ENCODE data around the gene ACTN1.
A peak's percentile ranks its signal among the peaks of the same experiment; 100 is the strongest.

Gene ACTN1

DNA sequence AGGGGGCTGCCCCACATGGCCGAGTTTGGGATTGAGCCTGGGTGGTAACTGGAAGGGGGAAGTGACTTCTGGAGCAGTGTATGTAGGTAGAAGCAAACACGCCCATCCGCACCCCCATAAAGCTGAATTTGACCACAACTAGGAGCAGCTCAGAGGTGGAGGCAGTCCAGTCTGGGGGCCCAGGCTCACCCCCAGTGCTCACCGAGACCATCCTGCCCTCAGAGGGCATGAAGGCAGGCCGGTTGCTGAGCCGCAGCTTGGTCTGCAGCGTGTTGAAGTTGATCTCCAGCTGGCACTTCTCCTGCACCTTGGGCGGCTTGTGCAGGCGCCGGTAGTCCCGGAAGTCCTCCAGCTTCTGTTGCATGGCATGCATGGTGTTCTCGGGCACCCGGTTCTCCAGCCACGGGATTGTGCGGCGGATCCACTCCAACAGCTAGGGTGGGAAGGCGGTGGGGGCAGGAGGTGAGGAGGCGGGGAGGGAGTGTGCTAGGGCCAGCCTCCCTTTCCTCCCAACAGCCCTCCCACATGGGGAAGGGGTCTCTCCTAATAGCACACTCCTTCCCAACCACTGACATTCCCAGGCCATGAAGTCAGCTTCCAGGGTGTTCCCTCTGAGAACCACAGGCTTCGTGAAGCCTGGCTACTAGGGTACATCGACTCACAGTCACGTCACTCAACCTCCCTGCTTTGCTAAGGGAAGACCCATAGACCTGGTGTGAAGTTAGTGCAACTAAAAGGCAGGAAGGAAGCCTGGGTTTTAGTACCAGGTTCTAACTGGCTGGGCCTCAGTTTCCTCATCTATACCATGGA lies 87.0 kb downstream of the ACTN1 start:
- Histone ChIP-seq H3K36me3 (ENCODE audit: control insufficient read depth in 2 of 2, insufficient read depth in 1 of 2, low read length in 2 of 2) (peaks cover 3 to 71% of the 10 kb centered on the region in 2 experiments; a peak in 2 of 3 replicates), H3K9me3 (ENCODE audit: control insufficient read depth, insufficient read depth, low read depth, low read length) (no peaks in the 10 kb centered on the region), H3K27ac (ENCODE audit: extremely low read depth, low read depth, low read length) (no peak overlapping the region), H3K4me3 (ENCODE audit: low read depth, low read length) (no peak overlapping the region), H3K4me1 (ENCODE audit: control insufficient read depth, insufficient read depth, low read length) (no peaks in the 10 kb centered on the region)
- ChIA-PET CTCF (interaction anchor here (2.5 kb wide), 1 partner anchor 19 kb away, joined by 8 read pairs; no protein-coding TSS in a partner anchor), POLR2A (no interaction called here)
- TF ChIP-seq BCL11B (tag by site-specific recombination; IDR thresholded peaks at IDR 0.05; ENCODE audit: low read depth) (no peak), WT1 (tag by site-specific recombination; IDR thresholded peaks at IDR 0.05) (0 out of 2 replicates have a peak, but pooled peaks have one; percentile 12), KLF8 (tag by site-specific recombination; IDR thresholded peaks at IDR 0.05) (no peak), KLF9 (tag by site-specific recombination; IDR thresholded peaks at IDR 0.05; ENCODE audit: low read depth) (no peak), ZFHX2 (tag by site-specific recombination; conservative IDR thresholded peaks at IDR 0.05) (0 out of 2 replicates have a peak, but pooled peaks have one; percentile 29), EGR2 (tag by site-specific recombination; IDR thresholded peaks at IDR 0.05; ENCODE audit: low read depth) (peak; percentile 21; the same call in 1 of the 2 replicates)

DNA sequence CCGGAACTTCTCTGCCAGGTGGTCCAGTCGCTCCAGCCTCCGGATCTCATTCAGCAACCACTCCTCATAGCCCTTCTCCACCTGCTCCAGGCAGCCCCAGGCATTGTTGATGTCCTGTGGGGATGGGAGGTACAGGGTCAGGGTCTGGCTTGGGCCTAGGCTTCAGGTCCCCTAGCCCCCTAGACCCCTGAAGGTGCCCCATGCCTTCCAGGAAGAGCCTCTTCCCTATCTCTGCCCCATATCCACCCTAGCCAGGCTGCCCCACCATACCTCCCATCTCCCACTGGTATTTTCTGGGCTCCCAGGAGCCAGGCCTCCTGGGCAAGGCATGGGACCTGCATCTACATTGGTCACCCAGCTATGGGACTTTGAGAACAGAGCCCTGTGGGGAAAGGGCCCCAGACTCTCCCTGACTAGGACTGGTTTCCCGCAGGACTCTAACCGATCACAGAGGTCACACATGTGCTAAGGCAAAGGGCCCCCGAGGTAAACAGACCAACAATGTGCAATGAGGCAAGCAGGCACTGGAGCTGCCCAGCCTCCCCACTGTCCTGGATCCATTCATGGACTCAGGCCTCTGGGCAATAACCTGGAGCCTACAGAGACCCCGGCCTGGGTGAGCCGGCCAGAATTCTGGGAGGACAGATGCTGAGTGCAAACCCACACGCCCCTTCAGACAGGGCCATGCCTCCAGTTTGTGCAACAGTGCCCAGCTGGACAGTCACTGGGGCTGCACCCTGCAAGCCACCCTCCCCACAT lies 88.8 kb downstream of the ACTN1 start:
- H3K36me3 ChIP-seq (ENCODE audit: control insufficient read depth in 2 of 2, insufficient read depth in 1 of 2, low read length in 2 of 2), result peaks cover 3 to 75% of the 10 kb centered on the region in 2 experiments; a peak in 2 of 3 replicates
- H3K9me3 ChIP-seq (ENCODE audit: control insufficient read depth, insufficient read depth, low read depth, low read length), result no peaks in the 10 kb centered on the region
- ChIA-PET CTCF (interaction anchor here (0.6 to 1.0 kb wide), 2 partner anchors 12 to 79 kb away, joined by 3 to 4 read pairs; no protein-coding TSS in a partner anchor), POLR2A (no interaction called here)
- no peaks in the 10 kb centered on the region for H3K4me1 ChIP-seq (ENCODE audit: control insufficient read depth, insufficient read depth, low read length)
- no peak overlapping the region for H3K27ac ChIP-seq (ENCODE audit: extremely low read depth, low read depth, low read length)
- H3K4me3 ChIP-seq (ENCODE audit: low read depth, low read length), result no peak overlapping the region
- no peak for TF ChIP-seq ZNF211 (tag by site-specific recombination; IDR thresholded peaks at IDR 0.05; ENCODE audit: low read depth)
- TF ChIP-seq, protein P1, sequence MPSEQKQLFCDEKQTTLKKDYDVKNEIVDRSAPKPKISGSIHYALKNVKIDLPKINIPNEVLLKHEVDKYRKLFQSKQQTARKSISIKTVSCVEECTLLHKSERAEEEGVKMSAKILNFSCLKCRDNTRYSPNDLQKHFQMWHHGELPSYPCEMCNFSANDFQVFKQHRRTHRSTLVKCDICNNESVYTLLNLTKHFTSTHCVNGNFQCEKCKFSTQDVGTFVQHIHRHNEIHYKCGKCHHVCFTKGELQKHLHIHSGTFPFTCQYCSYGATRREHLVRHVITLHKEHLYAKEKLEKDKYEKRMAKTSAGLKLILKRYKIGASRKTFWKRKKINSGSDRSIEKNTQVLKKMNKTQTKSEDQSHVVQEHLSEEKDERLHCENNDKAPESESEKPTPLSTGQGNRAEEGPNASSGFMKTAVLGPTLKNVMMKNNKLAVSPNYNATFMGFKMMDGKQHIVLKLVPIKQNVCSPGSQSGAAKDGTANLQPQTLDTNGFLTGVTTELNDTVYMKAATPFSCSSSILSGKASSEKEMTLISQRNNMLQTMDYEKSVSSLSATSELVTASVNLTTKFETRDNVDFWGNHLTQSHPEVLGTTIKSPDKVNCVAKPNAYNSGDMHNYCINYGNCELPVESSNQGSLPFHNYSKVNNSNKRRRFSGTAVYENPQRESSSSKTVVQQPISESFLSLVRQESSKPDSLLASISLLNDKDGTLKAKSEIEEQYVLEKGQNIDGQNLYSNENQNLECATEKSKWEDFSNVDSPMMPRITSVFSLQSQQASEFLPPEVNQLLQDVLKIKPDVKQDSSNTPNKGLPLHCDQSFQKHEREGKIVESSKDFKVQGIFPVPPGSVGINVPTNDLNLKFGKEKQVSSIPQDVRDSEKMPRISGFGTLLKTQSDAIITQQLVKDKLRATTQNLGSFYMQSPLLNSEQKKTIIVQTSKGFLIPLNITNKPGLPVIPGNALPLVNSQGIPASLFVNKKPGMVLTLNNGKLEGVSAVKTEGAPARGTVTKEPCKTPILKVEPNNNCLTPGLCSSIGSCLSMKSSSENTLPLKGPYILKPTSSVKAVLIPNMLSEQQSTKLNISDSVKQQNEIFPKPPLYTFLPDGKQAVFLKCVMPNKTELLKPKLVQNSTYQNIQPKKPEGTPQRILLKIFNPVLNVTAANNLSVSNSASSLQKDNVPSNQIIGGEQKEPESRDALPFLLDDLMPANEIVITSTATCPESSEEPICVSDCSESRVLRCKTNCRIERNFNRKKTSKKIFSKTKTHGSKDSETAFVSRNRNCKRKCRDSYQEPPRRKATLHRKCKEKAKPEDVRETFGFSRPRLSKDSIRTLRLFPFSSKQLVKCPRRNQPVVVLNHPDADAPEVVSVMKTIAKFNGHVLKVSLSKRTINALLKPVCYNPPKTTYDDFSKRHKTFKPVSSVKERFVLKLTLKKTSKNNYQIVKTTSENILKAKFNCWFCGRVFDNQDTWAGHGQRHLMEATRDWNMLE (tag by site-specific recombination; conservative IDR thresholded peaks at IDR 0.05; ENCODE audit: low read depth), result no peak
- no peak for TF ChIP-seq ZNF146 (tag by site-specific recombination; IDR thresholded peaks at IDR 0.05)
- no peak for TF ChIP-seq ZNF629 (tag by site-specific recombination; IDR thresholded peaks at IDR 0.05)
- no peak for TF ChIP-seq ZNF19 (tag by site-specific recombination; IDR thresholded peaks at IDR 0.05; ENCODE audit: low read depth)
- TF ChIP-seq, protein P2, sequence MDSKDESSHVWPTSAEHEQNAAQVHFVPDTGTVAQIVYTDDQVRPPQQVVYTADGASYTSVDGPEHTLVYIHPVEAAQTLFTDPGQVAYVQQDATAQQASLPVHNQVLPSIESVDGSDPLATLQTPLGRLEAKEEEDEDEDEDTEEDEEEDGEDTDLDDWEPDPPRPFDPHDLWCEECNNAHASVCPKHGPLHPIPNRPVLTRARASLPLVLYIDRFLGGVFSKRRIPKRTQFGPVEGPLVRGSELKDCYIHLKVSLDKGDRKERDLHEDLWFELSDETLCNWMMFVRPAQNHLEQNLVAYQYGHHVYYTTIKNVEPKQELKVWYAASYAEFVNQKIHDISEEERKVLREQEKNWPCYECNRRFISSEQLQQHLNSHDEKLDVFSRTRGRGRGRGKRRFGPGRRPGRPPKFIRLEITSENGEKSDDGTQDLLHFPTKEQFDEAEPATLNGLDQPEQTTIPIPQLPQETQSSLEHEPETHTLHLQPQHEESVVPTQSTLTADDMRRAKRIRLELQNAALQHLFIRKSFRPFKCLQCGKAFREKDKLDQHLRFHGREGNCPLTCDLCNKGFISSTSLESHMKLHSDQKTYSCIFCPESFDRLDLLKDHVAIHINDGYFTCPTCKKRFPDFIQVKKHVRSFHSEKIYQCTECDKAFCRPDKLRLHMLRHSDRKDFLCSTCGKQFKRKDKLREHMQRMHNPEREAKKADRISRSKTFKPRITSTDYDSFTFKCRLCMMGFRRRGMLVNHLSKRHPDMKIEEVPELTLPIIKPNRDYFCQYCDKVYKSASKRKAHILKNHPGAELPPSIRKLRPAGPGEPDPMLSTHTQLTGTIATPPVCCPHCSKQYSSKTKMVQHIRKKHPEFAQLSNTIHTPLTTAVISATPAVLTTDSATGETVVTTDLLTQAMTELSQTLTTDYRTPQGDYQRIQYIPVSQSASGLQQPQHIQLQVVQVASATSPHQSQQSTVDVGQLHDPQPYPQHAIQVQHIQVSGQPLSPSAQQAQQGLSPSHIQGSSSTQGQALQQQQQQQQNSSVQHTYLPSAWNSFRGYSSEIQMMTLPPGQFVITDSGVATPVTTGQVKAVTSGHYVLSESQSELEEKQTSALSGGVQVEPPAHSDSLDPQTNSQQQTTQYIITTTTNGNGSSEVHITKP (tag by site-specific recombination; IDR thresholded peaks at IDR 0.05), result no peak
- no peak for TF ChIP-seq ZNF404 (tag by site-specific recombination; IDR thresholded peaks at IDR 0.05)
- TF ChIP-seq, protein P3, sequence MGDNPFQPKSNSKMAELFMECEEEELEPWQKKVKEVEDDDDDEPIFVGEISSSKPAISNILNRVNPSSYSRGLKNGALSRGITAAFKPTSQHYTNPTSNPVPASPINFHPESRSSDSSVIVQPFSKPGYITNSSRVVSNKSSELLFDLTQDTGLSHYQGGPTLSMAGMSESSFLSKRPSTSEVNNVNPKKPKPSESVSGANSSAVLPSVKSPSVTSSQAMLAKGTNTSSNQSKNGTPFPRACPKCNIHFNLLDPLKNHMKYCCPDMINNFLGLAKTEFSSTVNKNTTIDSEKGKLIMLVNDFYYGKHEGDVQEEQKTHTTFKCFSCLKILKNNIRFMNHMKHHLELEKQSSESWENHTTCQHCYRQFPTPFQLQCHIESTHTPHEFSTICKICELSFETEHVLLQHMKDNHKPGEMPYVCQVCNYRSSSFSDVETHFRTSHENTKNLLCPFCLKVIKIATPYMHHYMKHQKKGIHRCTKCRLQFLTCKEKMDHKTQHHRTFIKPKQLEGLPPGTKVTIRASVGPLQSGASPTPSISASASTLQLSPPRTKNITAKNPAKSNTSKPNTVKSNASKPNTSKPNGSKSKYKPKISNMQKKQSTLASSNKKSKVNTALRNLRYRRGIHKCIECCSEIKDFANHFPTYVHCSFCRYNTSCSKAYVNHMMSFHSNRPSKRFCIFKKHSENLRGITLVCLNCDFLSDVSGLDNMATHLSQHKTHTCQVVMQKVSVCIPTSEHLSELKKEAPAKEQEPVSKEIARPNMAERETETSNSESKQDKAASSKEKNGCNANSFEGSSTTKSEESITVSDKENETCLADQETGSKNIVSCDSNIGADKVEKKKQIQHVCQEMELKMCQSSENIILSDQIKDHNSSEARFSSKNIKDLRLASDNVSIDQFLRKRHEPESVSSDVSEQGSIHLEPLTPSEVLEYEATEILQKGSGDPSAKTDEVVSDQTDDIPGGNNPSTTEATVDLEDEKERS (tag by site-specific recombination; IDR thresholded peaks at IDR 0.05), result no peak
- TF ChIP-seq, protein P4, sequence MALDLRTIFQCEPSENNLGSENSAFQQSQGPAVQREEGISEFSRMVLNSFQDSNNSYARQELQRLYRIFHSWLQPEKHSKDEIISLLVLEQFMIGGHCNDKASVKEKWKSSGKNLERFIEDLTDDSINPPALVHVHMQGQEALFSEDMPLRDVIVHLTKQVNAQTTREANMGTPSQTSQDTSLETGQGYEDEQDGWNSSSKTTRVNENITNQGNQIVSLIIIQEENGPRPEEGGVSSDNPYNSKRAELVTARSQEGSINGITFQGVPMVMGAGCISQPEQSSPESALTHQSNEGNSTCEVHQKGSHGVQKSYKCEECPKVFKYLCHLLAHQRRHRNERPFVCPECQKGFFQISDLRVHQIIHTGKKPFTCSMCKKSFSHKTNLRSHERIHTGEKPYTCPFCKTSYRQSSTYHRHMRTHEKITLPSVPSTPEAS (tag by site-specific recombination; IDR thresholded peaks at IDR 0.05), result no peak
- no peak for TF ChIP-seq ZNF184 (tag by site-specific recombination; IDR thresholded peaks at IDR 0.05)
- no peak for TF ChIP-seq ZNF510 (tag by site-specific recombination; IDR thresholded peaks at IDR 0.05; ENCODE audit: insufficient replicate concordance)
